OCI-LY7 (cell line): ENCODE measurements around the gene DMD.

ENCODE experiments used
- EZH2phosphoT487 ChIP-seq: fragments of 200-600 bp; sonication (generic); IDR thresholded peaks from 2 replicates; pipeline ENCODE4 v1.6.1; 2018; ENCODE audit warnings: low read depth, borderline replicate concordance, mild to moderate bottlenecking, mixed run types, antibody characterized with exemption, low read length, moderate library complexity, mixed read lengths
- TF ChIP-seq, protein P1 (sequence below): fragments of 200-600 bp; sonication (generic); conservative IDR thresholded peaks from 2 replicates; pipeline ENCODE4 v1.5.1; 2014; ENCODE audit warnings: mild to moderate bottlenecking, antibody characterized with exemption, low read length, moderate library complexity, mixed read lengths

- TF ChIP-seq, protein P1, sequence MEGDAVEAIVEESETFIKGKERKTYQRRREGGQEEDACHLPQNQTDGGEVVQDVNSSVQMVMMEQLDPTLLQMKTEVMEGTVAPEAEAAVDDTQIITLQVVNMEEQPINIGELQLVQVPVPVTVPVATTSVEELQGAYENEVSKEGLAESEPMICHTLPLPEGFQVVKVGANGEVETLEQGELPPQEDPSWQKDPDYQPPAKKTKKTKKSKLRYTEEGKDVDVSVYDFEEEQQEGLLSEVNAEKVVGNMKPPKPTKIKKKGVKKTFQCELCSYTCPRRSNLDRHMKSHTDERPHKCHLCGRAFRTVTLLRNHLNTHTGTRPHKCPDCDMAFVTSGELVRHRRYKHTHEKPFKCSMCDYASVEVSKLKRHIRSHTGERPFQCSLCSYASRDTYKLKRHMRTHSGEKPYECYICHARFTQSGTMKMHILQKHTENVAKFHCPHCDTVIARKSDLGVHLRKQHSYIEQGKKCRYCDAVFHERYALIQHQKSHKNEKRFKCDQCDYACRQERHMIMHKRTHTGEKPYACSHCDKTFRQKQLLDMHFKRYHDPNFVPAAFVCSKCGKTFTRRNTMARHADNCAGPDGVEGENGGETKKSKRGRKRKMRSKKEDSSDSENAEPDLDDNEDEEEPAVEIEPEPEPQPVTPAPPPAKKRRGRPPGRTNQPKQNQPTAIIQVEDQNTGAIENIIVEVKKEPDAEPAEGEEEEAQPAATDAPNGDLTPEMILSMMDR, result no peak
- TF ChIP-seq EZH2phosphoT487, result no peak
Observed at GRCh38 chrX:31232506-31232905, 1978.8 kb downstream of the DMD start.
